Measurements from ENCODE around the gene EXOC4.

DNA sequence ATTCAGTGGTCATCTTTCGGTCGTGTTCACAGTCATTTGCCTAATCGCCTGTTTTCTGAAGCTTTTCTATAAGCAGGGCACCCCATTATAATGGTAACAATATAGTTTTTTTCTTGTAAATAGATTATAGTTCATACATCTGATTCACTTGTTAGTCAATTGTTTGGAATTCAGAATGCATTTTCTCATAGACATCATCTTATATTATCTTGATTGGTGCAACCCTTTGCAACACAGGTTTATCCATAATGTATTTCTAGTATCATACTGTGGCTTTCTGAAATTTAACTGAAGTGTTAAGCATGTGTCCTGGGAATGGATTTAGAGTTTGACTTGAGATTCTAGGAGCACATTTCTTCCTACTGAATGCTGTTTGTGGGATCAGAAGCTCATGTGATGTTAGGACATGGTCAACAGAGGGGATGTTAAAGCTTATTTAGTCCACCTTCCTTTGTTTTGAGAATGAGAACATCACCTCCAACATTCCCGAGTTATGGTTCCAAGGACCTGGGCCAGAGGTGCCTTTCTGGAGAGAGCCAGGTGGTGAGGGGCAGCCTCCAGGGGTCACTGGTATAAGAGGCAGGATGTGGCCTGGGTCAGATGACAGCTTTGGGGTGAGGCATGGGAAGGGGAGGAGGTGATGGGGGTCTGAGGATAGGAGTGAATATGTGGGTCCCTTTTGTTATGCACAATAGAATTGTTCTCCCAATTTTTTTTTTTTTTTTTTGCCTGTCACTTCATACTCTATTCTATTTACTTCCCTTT lies 415.6 kb downstream of the EXOC4 start:
- TF ChIP-seq, protein P1, sequence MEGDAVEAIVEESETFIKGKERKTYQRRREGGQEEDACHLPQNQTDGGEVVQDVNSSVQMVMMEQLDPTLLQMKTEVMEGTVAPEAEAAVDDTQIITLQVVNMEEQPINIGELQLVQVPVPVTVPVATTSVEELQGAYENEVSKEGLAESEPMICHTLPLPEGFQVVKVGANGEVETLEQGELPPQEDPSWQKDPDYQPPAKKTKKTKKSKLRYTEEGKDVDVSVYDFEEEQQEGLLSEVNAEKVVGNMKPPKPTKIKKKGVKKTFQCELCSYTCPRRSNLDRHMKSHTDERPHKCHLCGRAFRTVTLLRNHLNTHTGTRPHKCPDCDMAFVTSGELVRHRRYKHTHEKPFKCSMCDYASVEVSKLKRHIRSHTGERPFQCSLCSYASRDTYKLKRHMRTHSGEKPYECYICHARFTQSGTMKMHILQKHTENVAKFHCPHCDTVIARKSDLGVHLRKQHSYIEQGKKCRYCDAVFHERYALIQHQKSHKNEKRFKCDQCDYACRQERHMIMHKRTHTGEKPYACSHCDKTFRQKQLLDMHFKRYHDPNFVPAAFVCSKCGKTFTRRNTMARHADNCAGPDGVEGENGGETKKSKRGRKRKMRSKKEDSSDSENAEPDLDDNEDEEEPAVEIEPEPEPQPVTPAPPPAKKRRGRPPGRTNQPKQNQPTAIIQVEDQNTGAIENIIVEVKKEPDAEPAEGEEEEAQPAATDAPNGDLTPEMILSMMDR (conservative IDR thresholded peaks at IDR 0.05; ENCODE audit: low read length) = no peak
- no peak for TF ChIP-seq EZH2phosphoT487 (IDR thresholded peaks at IDR 0.05; ENCODE audit: borderline replicate concordance)
